Measurements from ENCODE around the gene IDH2.

IDH2 gene

GRCh38 chr15:90080818-90081393 is 21.4 kb downstream of the IDH2 start (continued):
- TF ChIP-seq ZNF830 (tag by site-specific recombination; IDR thresholded peaks at IDR 0.05; ENCODE audit: low read depth), result no peak

DNA sequence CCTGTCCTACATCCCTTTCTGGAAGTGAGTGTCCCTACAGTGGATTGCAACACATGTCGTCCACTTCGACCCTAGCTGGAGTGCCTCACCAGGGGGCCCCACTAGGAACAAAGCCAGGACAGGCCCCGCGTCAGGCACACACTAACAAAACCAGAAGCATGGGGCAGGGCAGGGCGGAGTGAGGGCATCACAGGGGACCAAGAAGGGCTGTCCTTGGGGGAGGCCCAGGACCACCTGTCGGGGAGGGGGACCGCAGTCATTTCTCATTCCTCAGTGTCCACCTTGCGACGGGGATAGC is 21.9 kb downstream of the IDH2 start:
- Histone ChIP-seq H3K9me3 (ENCODE audit: control insufficient read depth, insufficient read depth, low read depth, low read length) (no peaks in the 10 kb centered on the region), H3K36me3 (ENCODE audit: control insufficient read depth in 2 of 2, insufficient read depth in 1 of 2, low read length in 2 of 2) (peaks cover 4 to 36% of the 10 kb centered on the region in 2 experiments; a peak in 2 of 3 replicates), H3K4me3 (ENCODE audit: low read depth, low read length) (no peak overlapping the region), H3K4me1 (ENCODE audit: control insufficient read depth, insufficient read depth, low read length) (no peaks in the 10 kb centered on the region), H3K27ac (ENCODE audit: extremely low read depth, low read depth, low read length) (no peak overlapping the region)
- ChIA-PET POLR2A (interaction anchor here (1.3 kb wide), 1 partner anchor 187 kb away, joined by 3 read pairs; the partner anchor contains the start of gene AP3S2), CTCF (interaction anchor here (0.6 to 1.9 kb wide), 4 partner anchors 9 to 340 kb away, joined by 3 to 10 read pairs (median 4); no protein-coding TSS in a partner anchor)
- no peak for TF ChIP-seq ZNF776 (tag by site-specific recombination; IDR thresholded peaks at IDR 0.05; ENCODE audit: borderline replicate concordance)
- TF ChIP-seq ZNF785 (tag by site-specific recombination; IDR thresholded peaks at IDR 0.05), result no peak
- TF ChIP-seq ZNF157 (tag by site-specific recombination; IDR thresholded peaks at IDR 0.05), result no peak
- TF ChIP-seq KLF9 (tag by site-specific recombination; IDR thresholded peaks at IDR 0.05; ENCODE audit: low read depth), result no peak
- TF ChIP-seq ZFP37 (tag by site-specific recombination; IDR thresholded peaks at IDR 0.05), result no peak
- no peak for TF ChIP-seq ZNF837 (tag by site-specific recombination; IDR thresholded peaks at IDR 0.05)
- no peak for TF ChIP-seq GLI4 (tag by site-specific recombination; IDR thresholded peaks at IDR 0.05)
- TF ChIP-seq ZBTB10 (tag by site-specific recombination; IDR thresholded peaks at IDR 0.05), result no peak
- TF ChIP-seq WT1 (tag by site-specific recombination; IDR thresholded peaks at IDR 0.05), result no peak
- TF ChIP-seq ZNF26 (tag by site-specific recombination; IDR thresholded peaks at IDR 0.05), result no peak
- TF ChIP-seq ZNF391 (tag by site-specific recombination; IDR thresholded peaks at IDR 0.05; ENCODE audit: borderline replicate concordance, low read depth), result no peak
- no peak for TF ChIP-seq ZNF302 (tag by site-specific recombination; IDR thresholded peaks at IDR 0.05; ENCODE audit: low read depth)
- TF ChIP-seq, protein P1, sequence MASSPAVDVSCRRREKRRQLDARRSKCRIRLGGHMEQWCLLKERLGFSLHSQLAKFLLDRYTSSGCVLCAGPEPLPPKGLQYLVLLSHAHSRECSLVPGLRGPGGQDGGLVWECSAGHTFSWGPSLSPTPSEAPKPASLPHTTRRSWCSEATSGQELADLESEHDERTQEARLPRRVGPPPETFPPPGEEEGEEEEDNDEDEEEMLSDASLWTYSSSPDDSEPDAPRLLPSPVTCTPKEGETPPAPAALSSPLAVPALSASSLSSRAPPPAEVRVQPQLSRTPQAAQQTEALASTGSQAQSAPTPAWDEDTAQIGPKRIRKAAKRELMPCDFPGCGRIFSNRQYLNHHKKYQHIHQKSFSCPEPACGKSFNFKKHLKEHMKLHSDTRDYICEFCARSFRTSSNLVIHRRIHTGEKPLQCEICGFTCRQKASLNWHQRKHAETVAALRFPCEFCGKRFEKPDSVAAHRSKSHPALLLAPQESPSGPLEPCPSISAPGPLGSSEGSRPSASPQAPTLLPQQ (tag by site-specific recombination; IDR thresholded peaks at IDR 0.05), result no peak
- TF ChIP-seq ZFP3 (tag by site-specific recombination; IDR thresholded peaks at IDR 0.05; ENCODE audit: low read depth), result no peak
- no peak for TF ChIP-seq ZNF426 (tag by site-specific recombination; IDR thresholded peaks at IDR 0.05)
- TF ChIP-seq MYNN (tag by site-specific recombination; IDR thresholded peaks at IDR 0.05; ENCODE audit: borderline replicate concordance), result no peak
- no peak for TF ChIP-seq ZNF2 (tag by site-specific recombination; IDR thresholded peaks at IDR 0.05)
- TF ChIP-seq ZBTB21 (tag by site-specific recombination; IDR thresholded peaks at IDR 0.05), result no peak
